ENCODE measurements around the gene SLIT3. TPM values are rescaled to one million over a fixed set of nuclear protein-coding genes. Genes with fewer than 3 reads are reported as not detected.

Gene SLIT3
- total RNA-seq, 1 experiment from 2014 or later = 0.44 TPM

- no peaks in the 10 kb centered on the region for H3K27me3 ChIP-seq (ENCODE audit: low read length)
- TF ChIP-seq EZH2 (IDR thresholded peaks at IDR 0.05; ENCODE audit: low read length, unreplicated experiment) (no peak), CTCF (conservative IDR thresholded peaks at IDR 0.05; ENCODE audit: low read depth, low read length) (no peak), EZH2phosphoT487 (IDR thresholded peaks at IDR 0.05; ENCODE audit: borderline replicate concordance, low read length) (no peak)
- no peaks in the 10 kb centered on the region for H3K9me2 ChIP-seq (replicated peaks; ENCODE audit: low read length)
- no TSS peak for BruUV-seq (replicated peaks)
- no peaks in the 10 kb centered on the region for H3K9me3 ChIP-seq (ENCODE audit: low read length)
- no peak overlapping the region for H3K4me3 ChIP-seq (ENCODE audit: low read length)
- no peak overlapping the region for H3K4me2 ChIP-seq (ENCODE audit: low read length)
- H3K27ac ChIP-seq (ENCODE audit: low read length) = no peak overlapping the region
- H3K36me3 ChIP-seq (ENCODE audit: low read depth, low read length) = no peaks in the 10 kb centered on the region
- POLR2A ChIA-PET (ENCODE audit: unreplicated experiment) = no interaction called here
- DNase-seq (no peak), ATAC-seq (no peak)
- H3F3A ChIP-seq (ENCODE audit: low read length, unreplicated experiment) = no peaks in the 10 kb centered on the region
- no peak overlapping the region for H3K9ac ChIP-seq (ENCODE audit: low read length)
- no peak overlapping the region for H2AFZ ChIP-seq (ENCODE audit: low read length)
- peaks cover 15% of the 10 kb centered on the region for H3K4me1 ChIP-seq (ENCODE audit: insufficient read depth, low read length)
- H4K20me1 ChIP-seq (ENCODE audit: low read length) = no peaks in the 10 kb centered on the region
- H3K79me2 ChIP-seq (ENCODE audit: low read length) = no peaks in the 10 kb centered on the region
- CTCF ChIA-PET = no interaction called here
- intact Hi-C loops (cut with micrococcal nuclease) = no loop called here
These were observed 209.5 kb downstream of the SLIT3 start for GRCh38 chr5:169091396-169091980.

GRCh38 chr5:169089343-169089742, 211.6 kb downstream of the SLIT3 start:
- no peak overlapping the region for H2AFZ ChIP-seq (ENCODE audit: low read length)
- H3F3A ChIP-seq (ENCODE audit: low read length, unreplicated experiment) = no peaks in the 10 kb centered on the region
- BruUV-seq (replicated peaks) = no TSS peak
- H3K4me3 ChIP-seq (ENCODE audit: low read length) = no peak overlapping the region
- TF ChIP-seq EZH2phosphoT487 (IDR thresholded peaks at IDR 0.05; ENCODE audit: borderline replicate concordance, low read length) (no peak), EZH2 (IDR thresholded peaks at IDR 0.05; ENCODE audit: low read length, unreplicated experiment) (no peak), CTCF (conservative IDR thresholded peaks at IDR 0.05; ENCODE audit: low read depth, low read length) (peak; percentile 42)
- no peaks in the 10 kb centered on the region for H3K27me3 ChIP-seq (ENCODE audit: low read length)
- no peaks in the 10 kb centered on the region for H4K20me1 ChIP-seq (ENCODE audit: low read length)
- ChIA-PET CTCF (interaction anchor here (0.6 kb wide), 1 partner anchor 12 kb away, joined by 3 read pairs; no protein-coding TSS in a partner anchor), POLR2A (ENCODE audit: unreplicated experiment) (no interaction called here)
- no peaks in the 10 kb centered on the region for H3K9me3 ChIP-seq (ENCODE audit: low read length)
- no peak overlapping the region for H3K4me2 ChIP-seq (ENCODE audit: low read length)
- no peaks in the 10 kb centered on the region for H3K79me2 ChIP-seq (ENCODE audit: low read length)
- H3K36me3 ChIP-seq (ENCODE audit: low read depth, low read length) = no peaks in the 10 kb centered on the region
- DNase-seq (no peak), ATAC-seq (no peak)
- intact Hi-C loops (cut with micrococcal nuclease) = no loop called here
- no peak overlapping the region for H3K9ac ChIP-seq (ENCODE audit: low read length)
- no peaks in the 10 kb centered on the region for H3K9me2 ChIP-seq (replicated peaks; ENCODE audit: low read length)
- H3K4me1 ChIP-seq (ENCODE audit: insufficient read depth, low read length) = peaks cover 2% of the 10 kb centered on the region; the same call in 1 of the 2 replicates
- no peak overlapping the region for H3K27ac ChIP-seq (ENCODE audit: low read length)

- CTCF ChIA-PET = no interaction called here
- H3K27ac ChIP-seq (ENCODE audit: low read length) = no peak overlapping the region
- no peaks in the 10 kb centered on the region for H3F3A ChIP-seq (ENCODE audit: low read length, unreplicated experiment)
- no peaks in the 10 kb centered on the region for H3K9me2 ChIP-seq (replicated peaks; ENCODE audit: low read length)
- H3K9me3 ChIP-seq (ENCODE audit: low read length) = no peaks in the 10 kb centered on the region
- no peak for DNase-seq
- H2AFZ ChIP-seq (ENCODE audit: low read length) = no peak overlapping the region
- no peak for TF ChIP-seq CTCF (conservative IDR thresholded peaks at IDR 0.05; ENCODE audit: low read depth, low read length)
- no peak for TF ChIP-seq EZH2phosphoT487 (IDR thresholded peaks at IDR 0.05; ENCODE audit: borderline replicate concordance, low read length)
- no peak for TF ChIP-seq EZH2 (IDR thresholded peaks at IDR 0.05; ENCODE audit: low read length, unreplicated experiment)
- peaks cover 8% of the 10 kb centered on the region; the same call in 1 of the 2 replicates for H3K27me3 ChIP-seq (ENCODE audit: low read length)
- no peaks in the 10 kb centered on the region for H3K4me1 ChIP-seq (ENCODE audit: insufficient read depth, low read length)
- H4K20me1 ChIP-seq (ENCODE audit: low read length) = no peaks in the 10 kb centered on the region
- intact Hi-C loops (cut with micrococcal nuclease) = no loop called here
- POLR2A ChIA-PET (ENCODE audit: unreplicated experiment) = no interaction called here
- BruUV-seq (replicated peaks) = no TSS peak
- ATAC-seq = no peak
- H3K9ac ChIP-seq (ENCODE audit: low read length) = no peak overlapping the region
- H3K4me2 ChIP-seq (ENCODE audit: low read length) = no peak overlapping the region
- H3K79me2 ChIP-seq (ENCODE audit: low read length) = no peaks in the 10 kb centered on the region
- no peaks in the 10 kb centered on the region for H3K36me3 ChIP-seq (ENCODE audit: low read depth, low read length)
- H3K4me3 ChIP-seq (ENCODE audit: low read length) = no peak overlapping the region
These were observed 212.8 kb downstream of the SLIT3 start for GRCh38 chr5:169088028-169088725.

All from PC-3 (cell line).